Daoy (cell line): ENCODE measurements around the gene TMEM254. TPM values are rescaled to one million over a fixed set of nuclear protein-coding genes. Genes with fewer than 3 reads are reported as not detected.
"Not testable (repeated sequence)": the region's sequence is repeated elsewhere in the genome, so short reads cannot be mapped to it uniquely, and the experiment has no call there.

Experiments used
- DNase-seq: peaks from one replicate; pipeline ENCODE4 v3.0.0-alpha.2; 2015; ENCODE audit warnings: low read depth
- total RNA-seq: library from RNA; depleted of rRNA; stranded (reverse); fragments of >200 nt; shearing (Covaris generic); gene quantifications from 2 replicates; pipeline ENCODE4 v1.2.3, GENCODE V29; 2014; rRNA removed

The TMEM254 gene
- 4.4 and 5.5 TPM in 2 replicates for total RNA-seq

- DNase-seq, result peak; percentile 88
These were observed at the start of gene TMEM254 for GRCh38 chr10:80078448-80079311. TMEM254 (plus strand) TSS chr10:80078665; CDS start chr10:80078700, 35 bp downstream.

- not testable (repeated sequence) for DNase-seq
These were observed 49.3 kb upstream of the TMEM254 start for GRCh38 chr10:80029205-80029604.

GRCh38 chr10:80029865-80030264 is 48.6 kb upstream of the TMEM254 start:
- DNase-seq, result not testable (repeated sequence)

- no peak for DNase-seq
These were observed 46.0 kb upstream of the TMEM254 start for GRCh38 chr10:80032503-80032902.

- DNase-seq, result not testable (repeated sequence)
These were observed 43.7 kb upstream of the TMEM254 start for GRCh38 chr10:80034766-80035165.

- DNase-seq, result not testable (repeated sequence)
These were observed 43.0 kb upstream of the TMEM254 start for GRCh38 chr10:80035430-80035829.

- not testable (repeated sequence) for DNase-seq
These were observed 41.5 kb upstream of the TMEM254 start for GRCh38 chr10:80036921-80037500.

GRCh38 chr10:80038226-80038625 is 40.2 kb upstream of the TMEM254 start:
- not testable (repeated sequence) for DNase-seq

- DNase-seq, result no peak
These were observed 37.3 kb upstream of the TMEM254 start for GRCh38 chr10:80041162-80041561.

- DNase-seq, result not testable (repeated sequence)
These were observed 33.5 kb upstream of the TMEM254 start for GRCh38 chr10:80044935-80045334.

- peak; percentile 61 for DNase-seq
These were observed 31.6 kb upstream of the TMEM254 start for GRCh38 chr10:80046629-80047441.

GRCh38 chr10:80050752-80051151 is 27.7 kb upstream of the TMEM254 start:
- no peak for DNase-seq

- DNase-seq, result no peak
These were observed 26.5 kb upstream of the TMEM254 start for GRCh38 chr10:80051993-80052392.

- DNase-seq, result no peak
These were observed 22.7 kb upstream of the TMEM254 start for GRCh38 chr10:80055760-80056159.

GRCh38 chr10:80057171-80057570 is 21.3 kb upstream of the TMEM254 start:
- no peak for DNase-seq

- DNase-seq, result no peak
These were observed 14.2 kb upstream of the TMEM254 start for GRCh38 chr10:80064120-80064886.

- no peak for DNase-seq
These were observed 11.7 kb upstream of the TMEM254 start for GRCh38 chr10:80066809-80067208.

GRCh38 chr10:80067821-80068220 is 10.6 kb upstream of the TMEM254 start:
- DNase-seq, result not testable (repeated sequence)

GRCh38 chr10:80068270-80068669 is 10.2 kb upstream of the TMEM254 start:
- DNase-seq, result no peak

- no peak for DNase-seq
These were observed 8.4 kb upstream of the TMEM254 start for GRCh38 chr10:80070057-80070456.

- no peak for DNase-seq
These were observed 5.9 kb upstream of the TMEM254 start for GRCh38 chr10:80072584-80072983.
